Adrenal gland (tissue), 12 donors: ENCODE data around the gene ACTR5. TPM values are rescaled to one million over a fixed set of nuclear protein-coding genes. Genes with fewer than 3 reads are reported as not detected.

Source experiments
- DNase-seq, 7 donors: peaks; one replicate each; pipeline ENCODE4 v3.0.0-alpha.2; 2019 to 2020
- H3K27ac ChIP-seq, 5 donors: fragments of 200-600 bp; sonication (generic) in 4 of 5; 1 replicate in 3 of 5; 2 replicates in 2 of 5; pipeline versions ENCODE4 v1.5.1 to v1.8.0; 2016 to 2020; ENCODE audit warnings: mild to moderate bottlenecking in 1 of 5
- H3K27me3 ChIP-seq: fragments of 200-600 bp; 2 replicates; pipeline ENCODE4 v1.8.0; 2021
- H3K36me3 ChIP-seq, 2 donors: fragments of 200-600 bp; replicated peaks in 1 of 2; 1 replicate in 1 of 2; 2 replicates in 1 of 2; pipeline versions ENCODE4 v1.5.1 to v1.8.0; 2018 to 2022
- H3K4me1 ChIP-seq, 2 donors: fragments of 200-600 bp; replicated peaks in 1 of 2; 1 replicate in 1 of 2; 2 replicates in 1 of 2; pipeline versions ENCODE4 v1.5.1 to v1.8.0; 2018 to 2021
- H3K4me3 ChIP-seq, 4 donors: fragments of 200-600 bp; sonication (generic) in 3 of 4; one replicate each; pipeline ENCODE4 v1.5.1; 2016 to 2018
- H3K9me3 ChIP-seq, 3 donors: fragments of 200-600 bp; sonication (generic) in 1 of 3; replicated peaks in 1 of 3; 1 replicate in 2 of 3; 2 replicates in 1 of 3; pipeline versions ENCODE4 v1.5.1 to v1.8.0; 2016 to 2021
- CTCF ChIP-seq, 6 experiments: fragments of 450-650 bp in 4 of 6; fragments of 200-600 bp in 2 of 6; sonication (generic) in 1 of 6; IDR thresholded peaks; 1 replicate in 5 of 6; 2 replicates in 1 of 6; pipeline versions ENCODE4 v1.5.1 to v1.8.0; 2016 to 2021; ENCODE audit warnings: antibody characterized with exemption in 6 of 6, mild to moderate bottlenecking in 2 of 6, moderate library complexity in 1 of 6
- POLR2A ChIP-seq, 2 donors: fragments of 450-650 bp; IDR thresholded peaks; one replicate each; pipeline ENCODE4 v1.6.1; 2017; ENCODE audit warnings: antibody characterized with exemption in 2 of 2, mild to moderate bottlenecking in 2 of 2, moderate library complexity in 1 of 2
- WGBS, 4 donors: extraction: QIAGEN DNeasy Blood & Tissue Kit in 2 of 4; methylation state at CpG; one replicate each; pipeline versions ENCODE4 v1.1.5 to v1.1.7; 2013 to 2017; 5-methylcytosine and 5-hydroxymethylcytosine counted together
- intact Hi-C, 2 donors: fragments of 100-400 bp; cut with DNase I; formaldehyde crosslinking; loops; one replicate each; pipeline versions ENCODE4 v1.14.1 to v1.15.0; 2022 to 2023
- polyA plus RNA-seq, 3 donors: library from polyadenylated mRNA; stranded (reverse); fragments of 200-250 nt in 2 of 3; fragments of 350-450 nt in 1 of 3; fragmentation: Illumina TruSeq in 1 of 3; extraction: RNeasy Lipid Tissue Mini Kit (QIAGEN cat#74804) in 1 of 3; gene quantifications; one replicate each; pipeline ENCODE4 v1.2.3, GENCODE V29; 2013 to 2014
- total RNA-seq, 9 donors: library from RNA; depleted of rRNA in 4 of 9; stranded (reverse); fragments of >200 nt in 4 of 9; fragments of 120-200 nt in 1 of 9; fragmentation: NEBNext Ultra II Directional in 1 of 9; extraction: Animal tissue kit (Norgen Biotek cat#: 25700) in 1 of 9; gene quantifications; one replicate each; pipeline versions ENCODE4 v1.1.0 to v1.2.4, GENCODE V29; 2013 to 2023
- donor health status: healthy with polysubstance abuse.
- donor health status: Bipolar disorder and iron deficiency.
- donor health status: DM: yes; HTN: yes; CAD: no.
- donor health status: DM: no; HTN: no; CAD: no.
- donor health status: DM: no; HTN: no; CAD: no.
- donor health status: DM: yes; HTN: yes; CAD: no.

The ACTR5 gene
- total and polyA plus RNA-seq, 12 donors, result 5.5 to 10.5 (median 6.8) TPM

GRCh38 chr20:38804221-38804620 lies 56.0 kb downstream of the ACTR5 start:
- Histone ChIP-seq H3K27ac (peak overlapping the region in 2 of 5 donors; percentile 21 to 68), H3K27me3 (peaks cover 16% of the 10 kb centered on the region), H3K9me3 (no peaks in the 10 kb centered on the region), H3K4me3 (no peak overlapping the region), H3K4me1 (peaks cover 6 to 16% of the 10 kb centered on the region in 2 donors), H3K36me3 (no peaks in the 10 kb centered on the region)
- 81 to 85% (median 84%) methylated on average over 3 of the region's 3 CpGs for WGBS, 4 donors
- no peak for TF ChIP-seq POLR2A (IDR thresholded peaks at IDR 0.05)
- no peak for TF ChIP-seq CTCF (IDR thresholded peaks at IDR 0.05)
- intact Hi-C loops, result no loop called here
- DNase-seq, result no peak

GRCh38 chr20:38804682-38805501 lies 56.6 kb downstream of the ACTR5 start:
- Histone ChIP-seq H3K4me3 (peak overlapping the region in 2 of 4 donors; percentile 41 to 58), H3K36me3 (no peaks in the 10 kb centered on the region), H3K4me1 (peaks cover 6 to 16% of the 10 kb centered on the region in 2 donors), H3K27me3 (peaks cover 16% of the 10 kb centered on the region), H3K9me3 (no peaks in the 10 kb centered on the region), H3K27ac (peak overlapping the region in 2 of 5 donors; percentile 68 to 75)
- intact Hi-C loops, result no loop called here
- 41 to 49% (median 42%) methylated on average over 17 to 18 of the region's 18 CpGs for WGBS, 4 donors
- peak in 2 of 7 donors; percentile 18 to 22 for DNase-seq
- no peak for TF ChIP-seq CTCF (IDR thresholded peaks at IDR 0.05)
- no peak for TF ChIP-seq POLR2A (IDR thresholded peaks at IDR 0.05)

- TF ChIP-seq CTCF (IDR thresholded peaks at IDR 0.05) (no peak), POLR2A (IDR thresholded peaks at IDR 0.05) (peak; percentile 28 to 46)
- peak in 6 of 7 donors; percentile 36 to 65 (median 46) for DNase-seq
- peaks cover 6 to 16% of the 10 kb centered on the region in 2 donors for H3K4me1 ChIP-seq
- no peaks in the 10 kb centered on the region for H3K36me3 ChIP-seq
- intact Hi-C loops, result no loop called here
- WGBS, 4 donors, result 1 to 15% (median 2%) methylated on average over 4 to 40 of the region's 40 CpGs
- no peaks in the 10 kb centered on the region for H3K9me3 ChIP-seq
- H3K27ac ChIP-seq, result peak within 1 kb of the TSS in 2 of 5 donors; percentile 68 to 75
- H3K27me3 ChIP-seq, result peaks cover 16% of the 10 kb centered on the region
- peak within 1 kb of the TSS in 2 of 4 donors; percentile 41 to 58 for H3K4me3 ChIP-seq
These were observed 57.3 kb downstream of the ACTR5 start, which contains the start of gene PPP1R16B for GRCh38 chr20:38805502-38805957. Gene PPP1R16B, plus strand, starts transcription at chr20:38805697. Its CDS starts 30,229 bp downstream, at chr20:38835926.
